Erythroblast (primary cell): ENCODE results near the gene CLSTN2.

Source experiments
- GATA1 ChIP-seq: IDR thresholded peaks from 2 replicates; pipeline ENCODE4 v1.6.1; 2011; ENCODE audit warnings: low read depth, mild to moderate bottlenecking, control low read depth, low read length, moderate library complexity
- POLR2A ChIP-seq: IDR thresholded peaks from 2 replicates; pipeline ENCODE4 v1.6.1; 2011; ENCODE audit warnings: mild to moderate bottlenecking, low read length

- TF ChIP-seq POLR2A: no peak
- no peak for TF ChIP-seq GATA1
Observed at GRCh38 chr3:140403608-140404007, 468.6 kb downstream of the CLSTN2 start.
